Right hindlimb (tissue), 1 donor: ENCODE measurements around the gene DOC2B.
A peak's percentile ranks its signal among the peaks of the same experiment; 100 is the strongest.
"Not testable (repeated sequence)": the region's sequence is repeated elsewhere in the genome, so short reads cannot be mapped to it uniquely, and the experiment has no call there.

Experiments used
- DNase-seq: peaks from one replicate; pipeline ENCODE4 v3.0.0-alpha.2; 2018

The DOC2B gene

DNA sequence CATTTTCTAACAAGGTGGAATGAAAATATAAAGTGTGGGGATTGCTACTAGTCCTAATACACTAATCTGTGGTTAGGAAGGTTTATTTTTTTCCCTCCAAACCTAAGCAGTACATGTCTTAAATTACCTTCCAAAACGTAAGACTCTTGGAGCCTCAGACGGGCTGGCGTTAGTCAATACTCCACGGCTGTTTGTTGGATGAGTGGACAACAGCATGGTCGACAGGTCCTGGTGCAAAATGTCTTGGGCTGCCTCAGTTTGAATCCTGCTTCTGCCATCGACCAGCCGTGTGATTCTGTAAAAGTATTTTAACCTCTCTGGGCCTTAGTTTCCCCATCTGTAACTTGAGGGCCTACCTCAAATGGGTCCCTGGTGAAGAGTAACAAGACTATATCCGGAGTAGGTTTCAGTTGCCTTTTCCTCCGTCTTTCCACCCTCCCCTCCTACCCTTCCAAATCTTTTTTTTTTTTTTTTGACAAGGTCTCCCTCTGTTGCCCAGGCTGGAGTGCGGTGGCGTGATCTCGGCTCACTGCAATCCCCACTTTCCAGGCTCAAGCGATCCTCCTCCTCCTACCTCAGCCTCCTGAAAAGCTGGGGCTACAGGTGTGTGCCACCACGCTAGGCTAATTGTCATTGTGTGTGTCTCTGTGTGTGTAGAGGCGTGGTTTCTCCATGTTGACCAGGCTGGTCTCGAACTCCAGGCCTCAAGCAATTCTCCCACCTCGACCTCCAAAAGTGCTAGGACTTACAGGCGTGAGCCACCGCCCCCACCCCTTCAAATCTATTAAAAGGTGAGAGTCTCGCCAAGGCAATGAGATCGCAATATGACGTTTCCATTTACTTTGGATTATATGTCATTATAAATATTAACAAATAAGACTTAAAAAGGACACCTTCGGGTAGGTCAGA lies 38.3 kb downstream of the DOC2B start:
- no peak for DNase-seq

- DNase-seq: no peak
Measured at GRCh38 chr17:142102-142661, 39.3 kb downstream of the DOC2B start.

DNA sequence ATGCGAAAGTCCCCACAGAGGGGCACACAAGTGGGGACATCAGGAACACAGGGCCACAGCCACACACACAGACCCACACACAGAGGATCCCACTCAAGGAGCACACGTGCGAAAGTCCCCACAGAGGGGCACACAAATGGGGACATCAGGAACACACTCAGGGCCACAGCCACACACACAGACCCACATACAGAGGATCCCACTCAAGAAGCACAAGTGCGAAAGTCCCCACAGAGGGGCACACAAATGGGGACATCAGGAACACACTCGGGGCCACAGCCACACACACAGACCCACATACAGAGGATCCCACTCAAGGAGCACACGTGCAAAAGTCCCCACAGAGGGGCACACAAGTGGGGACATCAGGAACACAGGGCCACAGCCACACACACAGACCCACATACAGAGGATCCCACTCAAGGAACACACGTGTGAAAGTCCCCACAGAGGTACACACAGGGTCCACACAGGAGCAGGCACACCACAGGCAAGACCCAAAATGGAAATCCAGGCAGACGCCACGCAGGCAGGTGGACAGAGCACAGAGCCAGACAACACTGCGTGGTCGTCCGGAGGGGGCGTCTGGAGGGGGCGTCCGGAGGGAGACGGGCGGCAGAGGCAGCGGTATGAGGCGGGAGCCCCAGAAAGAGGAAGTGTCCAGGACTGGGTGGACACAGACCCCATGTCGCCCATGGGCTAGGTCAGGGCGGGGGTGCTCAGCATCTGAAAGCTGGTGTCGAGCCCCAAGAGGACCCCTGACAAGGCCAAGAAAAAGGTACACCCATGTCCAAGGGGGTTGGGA lies 41.8 kb downstream of the DOC2B start:
- DNase-seq: not testable (repeated sequence)

GRCh38 chr17:137166-137807 lies 44.2 kb downstream of the DOC2B start, which contains the start of gene SCGB1C2:
Gene SCGB1C2 (plus strand): TSS chr17:137569. CDS start chr17:137591, 22 bp downstream.
- DNase-seq: not testable (repeated sequence)

- DNase-seq: not testable (repeated sequence)
Measured at GRCh38 chr17:136531-136930, 44.9 kb downstream of the DOC2B start.

DNA sequence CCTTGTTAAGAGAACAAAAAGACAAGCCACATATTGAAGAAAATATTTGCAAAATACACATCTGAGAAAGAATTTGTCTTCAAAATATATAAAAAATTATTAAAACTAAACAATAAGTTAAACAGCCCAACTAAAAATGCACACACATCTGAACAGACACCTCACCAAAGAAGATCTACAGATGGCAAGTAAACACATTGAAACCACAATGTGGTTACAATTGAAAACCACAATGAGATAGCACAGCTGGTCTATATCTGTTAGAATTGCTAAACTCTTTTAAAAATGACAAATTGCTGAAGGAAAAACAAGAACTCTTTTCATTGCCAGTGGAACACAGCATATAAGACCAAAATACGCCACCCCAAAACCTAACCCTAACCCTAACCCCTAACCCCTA lies 45.6 kb downstream of the DOC2B start:
- DNase-seq: not testable (repeated sequence)

- DNase-seq: not testable (repeated sequence)
Measured at GRCh38 chr17:135022-135421, 46.4 kb downstream of the DOC2B start.

- not testable (repeated sequence) for DNase-seq
Measured at GRCh38 chr17:134332-134785, 47.1 kb downstream of the DOC2B start.

- peak; percentile 8 for DNase-seq
Measured at GRCh38 chr17:133932-134331, 47.5 kb downstream of the DOC2B start.

DNA sequence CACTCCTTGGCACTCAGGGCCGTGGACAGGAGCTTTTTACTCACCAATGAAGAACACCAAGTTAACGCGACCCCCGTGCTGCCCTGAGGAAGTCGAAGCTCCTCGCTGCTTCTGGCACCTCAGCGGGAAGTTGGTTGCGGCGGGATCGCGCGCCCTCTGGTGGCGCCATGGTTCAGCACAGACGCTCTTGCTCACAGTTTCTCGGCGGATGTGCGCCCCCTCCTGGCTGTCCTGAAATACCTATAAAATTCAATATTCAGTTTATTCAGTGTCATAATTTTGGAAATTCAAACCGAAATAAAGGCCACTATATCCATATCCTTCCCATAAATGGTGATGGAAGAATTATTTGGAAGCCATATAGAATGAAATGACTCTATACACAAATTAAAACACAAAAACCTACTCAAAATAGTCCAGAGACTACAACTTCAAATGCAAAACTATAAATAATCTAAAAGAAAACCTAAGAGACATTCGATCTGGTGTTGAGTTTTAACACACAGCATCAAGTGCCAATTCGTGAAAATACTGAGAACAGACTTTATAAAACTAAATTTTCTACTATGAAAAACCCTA lies 63.0 kb downstream of the DOC2B start:
- peak; percentile 47 for DNase-seq

DNA sequence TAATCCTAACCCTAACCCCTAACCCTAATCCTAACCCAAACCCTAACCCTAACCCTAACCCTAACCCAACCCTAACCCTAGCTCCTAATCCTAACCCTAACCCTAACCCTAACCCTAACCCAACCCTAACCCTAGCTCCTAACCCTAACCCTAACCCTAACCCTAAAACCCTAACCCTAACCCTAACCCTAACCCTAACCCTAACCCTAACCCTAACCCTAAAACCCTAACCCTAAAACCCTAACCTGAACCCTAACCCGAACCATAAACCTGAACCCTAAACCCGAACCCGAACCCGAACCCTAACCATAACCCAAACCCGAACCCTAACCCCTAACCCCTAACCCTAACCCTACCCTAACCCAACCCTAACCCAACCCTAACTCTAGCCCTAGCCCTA lies 68.3 kb downstream of the DOC2B start:
- not testable (repeated sequence) for DNase-seq
